ENCODE measurements around the gene ZFX.

DNA sequence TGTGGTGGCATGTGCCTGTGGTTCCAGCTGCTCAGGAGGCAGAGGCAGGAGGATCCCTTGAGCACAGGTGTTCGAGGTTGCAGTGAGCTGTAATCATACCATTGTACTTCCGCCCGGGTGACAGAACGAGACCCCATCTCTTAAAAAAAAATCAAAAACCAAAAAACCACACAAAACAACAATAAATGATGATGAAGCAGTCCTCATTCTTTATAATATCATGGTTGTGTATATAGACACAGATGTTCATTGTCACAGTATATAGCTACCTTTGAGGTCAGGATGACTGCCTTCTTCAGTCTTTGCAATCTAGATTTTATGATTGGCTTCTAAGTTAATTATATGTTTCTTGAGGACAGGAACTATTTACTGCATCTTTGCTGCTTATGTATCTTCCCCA, 37.0 kb downstream of the ZFX start:
- TF ChIP-seq POLR2A (IDR thresholded peaks at IDR 0.05): no peak
- TF ChIP-seq, protein P1, sequence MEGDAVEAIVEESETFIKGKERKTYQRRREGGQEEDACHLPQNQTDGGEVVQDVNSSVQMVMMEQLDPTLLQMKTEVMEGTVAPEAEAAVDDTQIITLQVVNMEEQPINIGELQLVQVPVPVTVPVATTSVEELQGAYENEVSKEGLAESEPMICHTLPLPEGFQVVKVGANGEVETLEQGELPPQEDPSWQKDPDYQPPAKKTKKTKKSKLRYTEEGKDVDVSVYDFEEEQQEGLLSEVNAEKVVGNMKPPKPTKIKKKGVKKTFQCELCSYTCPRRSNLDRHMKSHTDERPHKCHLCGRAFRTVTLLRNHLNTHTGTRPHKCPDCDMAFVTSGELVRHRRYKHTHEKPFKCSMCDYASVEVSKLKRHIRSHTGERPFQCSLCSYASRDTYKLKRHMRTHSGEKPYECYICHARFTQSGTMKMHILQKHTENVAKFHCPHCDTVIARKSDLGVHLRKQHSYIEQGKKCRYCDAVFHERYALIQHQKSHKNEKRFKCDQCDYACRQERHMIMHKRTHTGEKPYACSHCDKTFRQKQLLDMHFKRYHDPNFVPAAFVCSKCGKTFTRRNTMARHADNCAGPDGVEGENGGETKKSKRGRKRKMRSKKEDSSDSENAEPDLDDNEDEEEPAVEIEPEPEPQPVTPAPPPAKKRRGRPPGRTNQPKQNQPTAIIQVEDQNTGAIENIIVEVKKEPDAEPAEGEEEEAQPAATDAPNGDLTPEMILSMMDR (IDR thresholded peaks at IDR 0.05 in 4 of 5, conservative IDR thresholded peaks at IDR 0.05 in 1 of 5): no peak
